Fibroblast of skin of right quadriceps (primary cell): ENCODE data around the gene SH3RF3.
A peak's percentile ranks its signal among the peaks of the same experiment; 100 is the strongest.
"Not testable (repeated sequence)": the region's sequence is repeated elsewhere in the genome, so short reads cannot be mapped to it uniquely, and the experiment has no call there.

ENCODE experiments used
- DNase-seq: peaks from one replicate; pipeline ENCODE4 v3.0.0-alpha.2; 2013

The SH3RF3 gene

GRCh38 chr2:109205447-109205846 lies 76.4 kb downstream of the SH3RF3 start:
- no peak for DNase-seq

- DNase-seq, result no peak
Measured at GRCh38 chr2:109206569-109207146, 77.7 kb downstream of the SH3RF3 start.

GRCh38 chr2:109207176-109207575 lies 78.2 kb downstream of the SH3RF3 start:
- no peak for DNase-seq

GRCh38 chr2:109208071-109208950 lies 79.3 kb downstream of the SH3RF3 start:
- peak; percentile 68 for DNase-seq

GRCh38 chr2:109208951-109209335 lies 79.9 kb downstream of the SH3RF3 start:
- DNase-seq, result no peak

GRCh38 chr2:109209412-109209811 lies 80.4 kb downstream of the SH3RF3 start:
- peak; percentile 76 for DNase-seq

GRCh38 chr2:109209941-109210340 lies 80.9 kb downstream of the SH3RF3 start:
- DNase-seq, result no peak

- DNase-seq, result peak; percentile 12
Measured at GRCh38 chr2:109210431-109211200, 81.6 kb downstream of the SH3RF3 start.

GRCh38 chr2:109211315-109211714 lies 82.3 kb downstream of the SH3RF3 start:
- no peak for DNase-seq

- no peak for DNase-seq
Measured at GRCh38 chr2:109212836-109213563, 84.0 kb downstream of the SH3RF3 start.

- peak; percentile 79 for DNase-seq
Measured at GRCh38 chr2:109213646-109214433, 84.8 kb downstream of the SH3RF3 start.

GRCh38 chr2:109214651-109215371 lies 85.8 kb downstream of the SH3RF3 start:
- no peak for DNase-seq

- DNase-seq, result no peak
Measured at GRCh38 chr2:109215866-109216265, 86.9 kb downstream of the SH3RF3 start.

- DNase-seq, result no peak
Measured at GRCh38 chr2:109216332-109216731, 87.3 kb downstream of the SH3RF3 start.

- DNase-seq, result peak; percentile 62
Measured at GRCh38 chr2:109217362-109218086, 88.5 kb downstream of the SH3RF3 start.

GRCh38 chr2:109218087-109218791 lies 89.2 kb downstream of the SH3RF3 start:
- no peak for DNase-seq

GRCh38 chr2:109218792-109219126 lies 89.8 kb downstream of the SH3RF3 start:
- no peak for DNase-seq

- DNase-seq, result no peak
Measured at GRCh38 chr2:109220860-109221259, 91.9 kb downstream of the SH3RF3 start.

GRCh38 chr2:109221316-109221715 lies 92.3 kb downstream of the SH3RF3 start:
- DNase-seq, result not testable (repeated sequence)

GRCh38 chr2:109222422-109222821 lies 93.4 kb downstream of the SH3RF3 start:
- no peak for DNase-seq
